HG03060 (cell line): ENCODE data around the gene NUDT4.
"Not testable (repeated sequence)": the region's sequence is repeated elsewhere in the genome, so short reads cannot be mapped to it uniquely, and the experiment has no call there.

Source experiments
- ATAC-seq: cut with Tn5 transposase; IDR thresholded peaks from one replicate; pipeline ENCODE4 v1.9.1; 2021; ENCODE audit warnings: low read depth, moderate number of reproducible peaks; ENCODE audit not compliant: unreplicated experiment

The NUDT4 gene

GRCh38 chr12:93365616-93366405 is 11.9 kb upstream of the NUDT4 start:
- ATAC-seq, result no peak

GRCh38 chr12:93366422-93366821 is 11.3 kb upstream of the NUDT4 start:
- no peak for ATAC-seq

GRCh38 chr12:93368766-93369165 is 9.0 kb upstream of the NUDT4 start:
- ATAC-seq, result no peak

GRCh38 chr12:93369505-93369904 is 8.2 kb upstream of the NUDT4 start:
- no peak for ATAC-seq

GRCh38 chr12:93370947-93371346 is 6.8 kb upstream of the NUDT4 start:
- ATAC-seq, result no peak

GRCh38 chr12:93373961-93374656 is 3.6 kb upstream of the NUDT4 start:
- ATAC-seq, result no peak

- ATAC-seq, result no peak
Observed at GRCh38 chr12:93375906-93376305, 1.8 kb upstream of the NUDT4 start.

- ATAC-seq, result no peak
Observed at GRCh38 chr12:93376436-93377251, 1.1 kb upstream of the NUDT4 start.

- not testable (repeated sequence) for ATAC-seq
Observed at GRCh38 chr12:93378196-93378997, 672 bp downstream of the NUDT4 start.

- ATAC-seq, result no peak
Observed at GRCh38 chr12:93378998-93379325, 1.2 kb downstream of the NUDT4 start.

- ATAC-seq, result no peak
Observed at GRCh38 chr12:93379326-93379980, 1.7 kb downstream of the NUDT4 start.

- no peak for ATAC-seq
Observed at GRCh38 chr12:93379981-93380361, 2.2 kb downstream of the NUDT4 start.

- no peak for ATAC-seq
Observed at GRCh38 chr12:93380480-93381121, 2.9 kb downstream of the NUDT4 start.

- ATAC-seq, result no peak
Observed at GRCh38 chr12:93381161-93381975, 3.6 kb downstream of the NUDT4 start.

GRCh38 chr12:93381976-93382437 is 4.3 kb downstream of the NUDT4 start:
- ATAC-seq, result not testable (repeated sequence)

GRCh38 chr12:93387780-93388179 is 10.1 kb downstream of the NUDT4 start:
- ATAC-seq, result no peak

GRCh38 chr12:93390031-93390430 is 12.3 kb downstream of the NUDT4 start:
- ATAC-seq, result no peak

GRCh38 chr12:93390549-93391297 is 13.0 kb downstream of the NUDT4 start:
- ATAC-seq, result no peak
